ENCODE measurements around the gene FOXP4. TPM values are rescaled to one million over a fixed set of nuclear protein-coding genes. Genes with fewer than 3 reads are reported as not detected.

Gene FOXP4
- total and polyA plus RNA-seq, 2 of the 13 experiments (the other 11 are each of a cell fraction or from before 2014, with no cell fraction given) = 11.0 to 12.4 TPM

- TF ChIP-seq FOXK2 (IDR thresholded peaks at IDR 0.05) = no peak
- TF ChIP-seq ZNF652 (CRISPR knock-in tag; IDR thresholded peaks at IDR 0.05; ENCODE audit: borderline replicate concordance, low read depth) = no peak
Measured at GRCh38 chr6:41570259-41570615, 24.1 kb downstream of the FOXP4 start (continued).

GRCh38 chr6:41571021-41571780 is 25.0 kb downstream of the FOXP4 start:
- no peak for FAIRE-seq
- POLR2A ChIA-PET = interaction anchor here (5.8 kb wide), 1 partner anchor 7 kb away, joined by 54 read pairs; no protein-coding TSS in a partner anchor

More at GRCh38 chr6:41571021-41571780, 25.0 kb downstream of the FOXP4 start:
- intact Hi-C loops (cut with micrococcal nuclease; ENCODE audit: unreplicated experiment) = no loop called here
- Histone ChIP-seq H3K4me3 (replicated peaks in 1 of 3; ENCODE audit: insufficient read depth in 1 of 3, low read depth in 2 of 3, low read length in 3 of 3) (no peak overlapping the region), H3K27ac (ENCODE audit: extremely low read length, insufficient read depth, low read length) (peak overlapping the region; percentile 7), H3K9ac (ENCODE audit: insufficient read depth, low read depth, low read length) (no peak overlapping the region), H2AFZ (ENCODE audit: low read length) (no peak overlapping the region), H3K36me3 (replicated peaks in 1 of 2; ENCODE audit: control insufficient read depth in 1 of 2, insufficient read depth in 2 of 2, low read length in 2 of 2) (peaks cover 55 to 79% of the 10 kb centered on the region in 2 experiments), H3K79me2 (ENCODE audit: insufficient read depth, low read length) (peaks cover 56% of the 10 kb centered on the region), H4K20me1 (ENCODE audit: insufficient read depth, low read length) (no peaks in the 10 kb centered on the region; the same call in 1 of the 2 replicates), H3K4me1 (ENCODE audit: insufficient read depth, low read length) (peaks cover 73% of the 10 kb centered on the region), H3K27me3 (ENCODE audit: control insufficient read depth in 1 of 2, insufficient read depth in 2 of 2, low read length in 2 of 2) (no peaks in the 10 kb centered on the region), H3K4me2 (ENCODE audit: low read depth, low read length) (no peak overlapping the region), H3K9me3 (ENCODE audit: low read length) (no peaks in the 10 kb centered on the region)
- no peak for DNase-seq (ENCODE audit: low spot score)
- WGBS (ENCODE audit: low lambda C conversion rate) = 97% methylated on average over 15 of the region's 15 CpGs
- CTCF ChIA-PET (ENCODE audit: low intra/inter-chr PET ratio, low total read pairs) = no interaction called here
- in situ Hi-C loops (cut with HindIII; ENCODE audit: extremely low pct_ligation_motif_present, low pct_unique_long_range_greater_than_20kb) = no loop called here
- TF ChIP-seq ZNF142 (CRISPR knock-in tag; IDR thresholded peaks at IDR 0.05) = no peak
- no peak for TF ChIP-seq NFYB (CRISPR knock-in tag; IDR thresholded peaks at IDR 0.05)
- peak; percentile 36 for TF ChIP-seq AGO2 (optimal IDR thresholded peaks at IDR 0.05; ENCODE audit: low read depth, low read length)
- no peak for TF ChIP-seq E2F1 (CRISPR knock-in tag; IDR thresholded peaks at IDR 0.05)
- TF ChIP-seq RBM22 (optimal IDR thresholded peaks at IDR 0.05; ENCODE audit: low read length) = peak; percentile 23
- TF ChIP-seq ZNF883 (CRISPR knock-in tag; IDR thresholded peaks at IDR 0.05; ENCODE audit: not compliant biosample characterization) = peak; percentile 33
- peak; percentile 9; the same call in 1 of the 2 replicates for TF ChIP-seq ZNF687 (CRISPR knock-in tag; IDR thresholded peaks at IDR 0.05)
- no TSS peak for BruUV-seq (replicated peaks)
- ATAC-seq = no peak

Data from HepG2 (cell line).